ENCODE results near the gene QSOX1.
"Not testable (repeated sequence)": the region's sequence is repeated elsewhere in the genome, so short reads cannot be mapped to it uniquely, and the experiment has no call there.

The QSOX1 gene

GRCh38 chr1:180197231-180197630, 42.6 kb downstream of the QSOX1 start:
- TF ChIP-seq CTCF (IDR thresholded peaks at IDR 0.05; ENCODE audit: low read length, missing control alignments) = no peak
- DNase-seq (ENCODE audit: low read depth) = no peak
- no peak overlapping the region for H3K4me3 ChIP-seq (replicated peaks; ENCODE audit: low read depth, low read length)

GRCh38 chr1:180198196-180198595, 43.5 kb downstream of the QSOX1 start:
- no peak for TF ChIP-seq CTCF (IDR thresholded peaks at IDR 0.05; ENCODE audit: low read length, missing control alignments)
- no peak overlapping the region for H3K4me3 ChIP-seq (replicated peaks; ENCODE audit: low read depth, low read length)
- DNase-seq (ENCODE audit: low read depth) = no peak

DNA sequence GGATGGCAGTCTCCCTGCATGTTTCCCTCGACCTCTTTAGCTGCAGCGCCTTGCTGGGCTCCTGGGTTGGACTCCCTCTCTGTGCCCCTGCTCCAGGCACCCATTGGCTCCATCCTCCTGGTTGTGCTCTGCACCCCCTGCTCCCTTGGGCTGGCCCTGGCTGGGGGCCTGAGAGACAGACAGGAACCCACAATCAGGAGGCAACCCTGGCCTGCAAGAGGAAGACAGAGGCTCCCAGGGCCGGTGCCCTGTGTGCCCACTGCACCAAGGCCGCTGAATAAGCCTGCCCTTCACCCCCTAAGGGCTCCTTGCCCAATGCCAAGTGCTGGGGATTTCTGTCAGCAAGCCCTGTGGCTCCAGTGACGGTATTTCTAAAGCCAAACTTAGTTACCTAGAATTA, 43.9 kb downstream of the QSOX1 start:
- TF ChIP-seq CTCF (IDR thresholded peaks at IDR 0.05; ENCODE audit: low read length, missing control alignments) = no peak
- H3K4me3 ChIP-seq (replicated peaks; ENCODE audit: low read depth, low read length) = no peak overlapping the region
- DNase-seq (ENCODE audit: low read depth) = no peak

- TF ChIP-seq CTCF (IDR thresholded peaks at IDR 0.05; ENCODE audit: low read length, missing control alignments) = no peak
- H3K4me3 ChIP-seq (replicated peaks; ENCODE audit: low read depth, low read length) = no peak overlapping the region
- no peak for DNase-seq (ENCODE audit: low read depth)
These were observed 44.3 kb downstream of the QSOX1 start for GRCh38 chr1:180199018-180199417.

- H3K4me3 ChIP-seq (replicated peaks; ENCODE audit: low read depth, low read length) = no peak overlapping the region
- DNase-seq (ENCODE audit: low read depth) = no peak
- TF ChIP-seq CTCF (IDR thresholded peaks at IDR 0.05; ENCODE audit: low read length, missing control alignments) = no peak
These were observed 47.0 kb downstream of the QSOX1 start for GRCh38 chr1:180201451-180202200.

GRCh38 chr1:180202588-180202987, 47.9 kb downstream of the QSOX1 start:
- not testable (repeated sequence) for H3K4me3 ChIP-seq (replicated peaks; ENCODE audit: low read depth, low read length)
- DNase-seq (ENCODE audit: low read depth) = peak; percentile 20

DNA sequence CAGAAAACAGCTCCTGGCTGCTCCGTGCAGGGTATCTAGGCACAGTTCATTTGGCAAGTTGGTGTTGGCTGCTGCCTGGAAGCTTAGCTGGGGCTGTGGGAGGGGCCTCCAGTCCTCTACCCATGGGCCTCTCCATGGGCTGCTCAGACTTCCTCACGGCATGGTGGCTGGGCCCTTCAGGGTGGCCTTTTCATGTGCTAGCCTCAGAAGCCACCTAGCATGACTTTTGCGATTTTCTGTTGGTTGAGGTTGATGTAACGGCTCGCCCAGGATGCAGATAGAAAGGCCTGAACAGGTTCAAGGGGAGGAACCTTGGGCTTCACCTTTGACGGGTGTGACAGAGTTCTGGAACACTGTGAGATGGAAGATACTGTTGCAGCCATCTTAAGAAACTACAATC, 49.6 kb downstream of the QSOX1 start:
- no peak for DNase-seq (ENCODE audit: low read depth)
- TF ChIP-seq CTCF (IDR thresholded peaks at IDR 0.05; ENCODE audit: low read length, missing control alignments) = no peak
- no peak overlapping the region for H3K4me3 ChIP-seq (replicated peaks; ENCODE audit: low read depth, low read length)

All from fibroblast of pulmonary artery (primary cell).